HepG2 (cell line): Measurements from ENCODE around the gene SCYGR5.

Experiments
- SMC3 ChIP-seq: IDR thresholded peaks from 2 replicates; pipeline ENCODE4 v1.6.1; 2011; ENCODE audit warnings: low read length, improper control_type of control experiment
- TBX2 ChIP-seq: sonication (generic); formaldehyde crosslinking; IDR thresholded peaks from 2 replicates; pipeline ENCODE4 v1.5.0; 2020; ENCODE audit warnings: missing genetic modification reagents, mild to moderate bottlenecking, borderline replicate concordance
- YEATS4 ChIP-seq: sonication (generic); formaldehyde crosslinking; IDR thresholded peaks from 2 replicates; pipeline ENCODE4 v1.4.0; 2020; ENCODE audit warnings: missing genetic modification reagents, borderline replicate concordance
- ZFAT ChIP-seq: sonication (generic); formaldehyde crosslinking; conservative IDR thresholded peaks from 2 replicates; pipeline ENCODE4 v1.8.1; 2023; ENCODE audit warnings: missing genetic modification reagents, inconsistent platforms
- ZNF101 ChIP-seq: sonication (generic); formaldehyde crosslinking; IDR thresholded peaks from 2 replicates; pipeline ENCODE4 v1.4.0; 2020; ENCODE audit warnings: mild to moderate bottlenecking, low read depth, missing genetic modification reagents, borderline replicate concordance
- ZNF24 ChIP-seq: fragments of 450-650 bp; IDR thresholded peaks from 2 replicates; pipeline ENCODE4 v1.6.1; 2017; ENCODE audit warnings: antibody characterized with exemption, mild to moderate bottlenecking
- ZNF512 ChIP-seq: sonication (generic); formaldehyde crosslinking; IDR thresholded peaks from 2 replicates; pipeline ENCODE4 v1.4.0; 2020; ENCODE audit warnings: mild to moderate bottlenecking, missing genetic modification reagents
- ZNF670 ChIP-seq: sonication (generic); formaldehyde crosslinking; IDR thresholded peaks from 2 replicates; pipeline ENCODE4 v1.8.0; 2022; ENCODE audit warnings: mild to moderate bottlenecking, missing genetic modification reagents, borderline replicate concordance
- TF ChIP-seq, protein P1 (sequence below): sonication (generic); formaldehyde crosslinking; IDR thresholded peaks from 2 replicates; pipeline ENCODE4 v1.5.1; 2020; ENCODE audit warnings: mild to moderate bottlenecking, missing genetic modification reagents
- TF ChIP-seq, protein P2 (sequence below): sonication (generic); formaldehyde crosslinking; IDR thresholded peaks from 2 replicates; pipeline ENCODE4 v1.5.0; 2020; ENCODE audit warnings: mild to moderate bottlenecking, missing genetic modification reagents, moderate library complexity
- TF ChIP-seq, protein P3 (sequence below), 2 experiments: IDR thresholded peaks; 2 replicates each; pipeline ENCODE4 v1.6.1; 2011 to 2012; ENCODE audit warnings: low read length in 2 of 2, borderline replicate concordance in 1 of 2, low read depth in 1 of 2, mild to moderate bottlenecking in 1 of 2, moderate library complexity in 1 of 2

- TF ChIP-seq ZNF512 (CRISPR knock-in tag), result no peak
- TF ChIP-seq YEATS4 (CRISPR knock-in tag), result no peak
- TF ChIP-seq, protein P1, sequence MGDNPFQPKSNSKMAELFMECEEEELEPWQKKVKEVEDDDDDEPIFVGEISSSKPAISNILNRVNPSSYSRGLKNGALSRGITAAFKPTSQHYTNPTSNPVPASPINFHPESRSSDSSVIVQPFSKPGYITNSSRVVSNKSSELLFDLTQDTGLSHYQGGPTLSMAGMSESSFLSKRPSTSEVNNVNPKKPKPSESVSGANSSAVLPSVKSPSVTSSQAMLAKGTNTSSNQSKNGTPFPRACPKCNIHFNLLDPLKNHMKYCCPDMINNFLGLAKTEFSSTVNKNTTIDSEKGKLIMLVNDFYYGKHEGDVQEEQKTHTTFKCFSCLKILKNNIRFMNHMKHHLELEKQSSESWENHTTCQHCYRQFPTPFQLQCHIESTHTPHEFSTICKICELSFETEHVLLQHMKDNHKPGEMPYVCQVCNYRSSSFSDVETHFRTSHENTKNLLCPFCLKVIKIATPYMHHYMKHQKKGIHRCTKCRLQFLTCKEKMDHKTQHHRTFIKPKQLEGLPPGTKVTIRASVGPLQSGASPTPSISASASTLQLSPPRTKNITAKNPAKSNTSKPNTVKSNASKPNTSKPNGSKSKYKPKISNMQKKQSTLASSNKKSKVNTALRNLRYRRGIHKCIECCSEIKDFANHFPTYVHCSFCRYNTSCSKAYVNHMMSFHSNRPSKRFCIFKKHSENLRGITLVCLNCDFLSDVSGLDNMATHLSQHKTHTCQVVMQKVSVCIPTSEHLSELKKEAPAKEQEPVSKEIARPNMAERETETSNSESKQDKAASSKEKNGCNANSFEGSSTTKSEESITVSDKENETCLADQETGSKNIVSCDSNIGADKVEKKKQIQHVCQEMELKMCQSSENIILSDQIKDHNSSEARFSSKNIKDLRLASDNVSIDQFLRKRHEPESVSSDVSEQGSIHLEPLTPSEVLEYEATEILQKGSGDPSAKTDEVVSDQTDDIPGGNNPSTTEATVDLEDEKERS (CRISPR knock-in tag), result no peak
- no peak for TF ChIP-seq TBX2 (CRISPR knock-in tag)
- TF ChIP-seq, protein P2, sequence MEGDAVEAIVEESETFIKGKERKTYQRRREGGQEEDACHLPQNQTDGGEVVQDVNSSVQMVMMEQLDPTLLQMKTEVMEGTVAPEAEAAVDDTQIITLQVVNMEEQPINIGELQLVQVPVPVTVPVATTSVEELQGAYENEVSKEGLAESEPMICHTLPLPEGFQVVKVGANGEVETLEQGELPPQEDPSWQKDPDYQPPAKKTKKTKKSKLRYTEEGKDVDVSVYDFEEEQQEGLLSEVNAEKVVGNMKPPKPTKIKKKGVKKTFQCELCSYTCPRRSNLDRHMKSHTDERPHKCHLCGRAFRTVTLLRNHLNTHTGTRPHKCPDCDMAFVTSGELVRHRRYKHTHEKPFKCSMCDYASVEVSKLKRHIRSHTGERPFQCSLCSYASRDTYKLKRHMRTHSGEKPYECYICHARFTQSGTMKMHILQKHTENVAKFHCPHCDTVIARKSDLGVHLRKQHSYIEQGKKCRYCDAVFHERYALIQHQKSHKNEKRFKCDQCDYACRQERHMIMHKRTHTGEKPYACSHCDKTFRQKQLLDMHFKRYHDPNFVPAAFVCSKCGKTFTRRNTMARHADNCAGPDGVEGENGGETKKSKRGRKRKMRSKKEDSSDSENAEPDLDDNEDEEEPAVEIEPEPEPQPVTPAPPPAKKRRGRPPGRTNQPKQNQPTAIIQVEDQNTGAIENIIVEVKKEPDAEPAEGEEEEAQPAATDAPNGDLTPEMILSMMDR (CRISPR knock-in tag), result no peak
- TF ChIP-seq, protein P3, sequence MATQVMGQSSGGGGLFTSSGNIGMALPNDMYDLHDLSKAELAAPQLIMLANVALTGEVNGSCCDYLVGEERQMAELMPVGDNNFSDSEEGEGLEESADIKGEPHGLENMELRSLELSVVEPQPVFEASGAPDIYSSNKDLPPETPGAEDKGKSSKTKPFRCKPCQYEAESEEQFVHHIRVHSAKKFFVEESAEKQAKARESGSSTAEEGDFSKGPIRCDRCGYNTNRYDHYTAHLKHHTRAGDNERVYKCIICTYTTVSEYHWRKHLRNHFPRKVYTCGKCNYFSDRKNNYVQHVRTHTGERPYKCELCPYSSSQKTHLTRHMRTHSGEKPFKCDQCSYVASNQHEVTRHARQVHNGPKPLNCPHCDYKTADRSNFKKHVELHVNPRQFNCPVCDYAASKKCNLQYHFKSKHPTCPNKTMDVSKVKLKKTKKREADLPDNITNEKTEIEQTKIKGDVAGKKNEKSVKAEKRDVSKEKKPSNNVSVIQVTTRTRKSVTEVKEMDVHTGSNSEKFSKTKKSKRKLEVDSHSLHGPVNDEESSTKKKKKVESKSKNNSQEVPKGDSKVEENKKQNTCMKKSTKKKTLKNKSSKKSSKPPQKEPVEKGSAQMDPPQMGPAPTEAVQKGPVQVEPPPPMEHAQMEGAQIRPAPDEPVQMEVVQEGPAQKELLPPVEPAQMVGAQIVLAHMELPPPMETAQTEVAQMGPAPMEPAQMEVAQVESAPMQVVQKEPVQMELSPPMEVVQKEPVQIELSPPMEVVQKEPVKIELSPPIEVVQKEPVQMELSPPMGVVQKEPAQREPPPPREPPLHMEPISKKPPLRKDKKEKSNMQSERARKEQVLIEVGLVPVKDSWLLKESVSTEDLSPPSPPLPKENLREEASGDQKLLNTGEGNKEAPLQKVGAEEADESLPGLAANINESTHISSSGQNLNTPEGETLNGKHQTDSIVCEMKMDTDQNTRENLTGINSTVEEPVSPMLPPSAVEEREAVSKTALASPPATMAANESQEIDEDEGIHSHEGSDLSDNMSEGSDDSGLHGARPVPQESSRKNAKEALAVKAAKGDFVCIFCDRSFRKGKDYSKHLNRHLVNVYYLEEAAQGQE (IDR thresholded peaks at IDR 0.05; ENCODE audit: borderline replicate concordance in 1 of 2, low read depth in 1 of 2, low read length in 2 of 2), result no peak
- no peak for TF ChIP-seq ZFAT (CRISPR knock-in tag)
- TF ChIP-seq SMC3, result no peak
- TF ChIP-seq ZNF24, result no peak
- TF ChIP-seq ZNF670, result no peak
- no peak for TF ChIP-seq ZNF101
Observed at GRCh38 chr2:227687189-227687588, 20.6 kb downstream of the SCYGR5 start.
